AG08395 (cell line): ENCODE data around the gene OSBP.
"Not testable (repeated sequence)": the region's sequence is repeated elsewhere in the genome, so short reads cannot be mapped to it uniquely, and the experiment has no call there.

ENCODE experiments used
- DNase-seq: peaks from one replicate; pipeline ENCODE4 v3.0.0; 2012; ENCODE audit warnings: mixed read lengths, low spot score

The OSBP gene, protein sequence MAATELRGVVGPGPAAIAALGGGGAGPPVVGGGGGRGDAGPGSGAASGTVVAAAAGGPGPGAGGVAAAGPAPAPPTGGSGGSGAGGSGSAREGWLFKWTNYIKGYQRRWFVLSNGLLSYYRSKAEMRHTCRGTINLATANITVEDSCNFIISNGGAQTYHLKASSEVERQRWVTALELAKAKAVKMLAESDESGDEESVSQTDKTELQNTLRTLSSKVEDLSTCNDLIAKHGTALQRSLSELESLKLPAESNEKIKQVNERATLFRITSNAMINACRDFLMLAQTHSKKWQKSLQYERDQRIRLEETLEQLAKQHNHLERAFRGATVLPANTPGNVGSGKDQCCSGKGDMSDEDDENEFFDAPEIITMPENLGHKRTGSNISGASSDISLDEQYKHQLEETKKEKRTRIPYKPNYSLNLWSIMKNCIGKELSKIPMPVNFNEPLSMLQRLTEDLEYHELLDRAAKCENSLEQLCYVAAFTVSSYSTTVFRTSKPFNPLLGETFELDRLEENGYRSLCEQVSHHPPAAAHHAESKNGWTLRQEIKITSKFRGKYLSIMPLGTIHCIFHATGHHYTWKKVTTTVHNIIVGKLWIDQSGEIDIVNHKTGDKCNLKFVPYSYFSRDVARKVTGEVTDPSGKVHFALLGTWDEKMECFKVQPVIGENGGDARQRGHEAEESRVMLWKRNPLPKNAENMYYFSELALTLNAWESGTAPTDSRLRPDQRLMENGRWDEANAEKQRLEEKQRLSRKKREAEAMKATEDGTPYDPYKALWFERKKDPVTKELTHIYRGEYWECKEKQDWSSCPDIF

DNA sequence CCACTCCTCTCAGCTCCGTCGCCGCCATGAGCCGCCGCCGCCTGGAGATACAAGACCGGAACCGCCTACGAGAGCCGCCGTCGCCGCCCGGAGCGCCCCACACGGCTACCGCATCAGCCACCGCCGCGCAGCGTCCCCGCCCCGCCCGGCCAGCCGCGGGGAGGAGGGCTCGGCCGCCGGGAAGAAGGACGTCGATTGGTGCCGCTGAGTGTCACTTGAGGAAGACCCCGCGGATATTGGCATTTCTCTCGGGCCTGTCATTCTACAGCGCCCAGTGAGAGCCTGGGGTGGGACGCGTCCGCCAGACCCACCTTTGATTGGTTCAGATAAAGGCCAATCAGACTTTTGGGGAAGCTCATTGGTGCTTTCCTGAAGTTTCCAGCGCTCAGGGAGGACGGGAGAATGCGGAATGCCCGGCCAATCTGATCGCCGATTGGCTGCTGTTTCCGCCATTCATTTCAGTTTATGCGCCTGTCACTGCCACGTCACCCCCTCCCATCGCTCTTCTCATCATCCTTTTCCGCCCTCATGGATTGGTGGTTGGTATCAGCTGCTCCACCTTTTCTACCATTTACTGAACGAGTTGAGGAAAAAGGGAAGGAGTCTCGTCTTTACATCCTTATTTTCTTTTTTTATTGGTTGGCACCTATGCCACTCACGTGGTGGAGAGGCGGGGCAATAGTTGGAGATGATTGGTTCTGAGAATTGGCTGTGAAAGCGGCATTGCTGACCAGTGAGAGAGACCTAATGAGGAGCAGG is at the start of gene OSBP:
Gene OSBP, minus strand, starts transcription at position 138 of the 759 bp plus-strand sequence. Its CDS starts 110 bp downstream, at position 28.
- DNase-seq: peak; percentile 100

DNA sequence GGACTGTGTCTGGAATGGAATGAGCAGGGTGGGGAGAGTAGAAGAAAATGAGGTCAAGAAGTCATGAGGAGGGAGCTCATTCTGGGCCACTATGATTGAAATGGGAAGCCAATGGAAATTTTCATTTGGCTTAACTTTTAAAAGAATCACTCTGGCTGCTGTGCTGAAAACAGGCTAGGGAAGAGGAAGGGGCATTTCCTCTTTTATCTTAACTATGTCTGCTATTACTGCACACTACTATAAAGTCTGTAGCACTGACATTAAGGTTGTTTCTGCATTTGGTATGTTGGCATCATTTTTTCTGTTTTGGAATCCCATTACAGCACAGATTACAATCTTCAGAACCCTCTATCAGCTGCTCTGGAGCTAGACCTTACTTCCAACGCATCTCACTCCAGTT is 45.0 kb upstream of the OSBP start:
- no peak for DNase-seq

DNA sequence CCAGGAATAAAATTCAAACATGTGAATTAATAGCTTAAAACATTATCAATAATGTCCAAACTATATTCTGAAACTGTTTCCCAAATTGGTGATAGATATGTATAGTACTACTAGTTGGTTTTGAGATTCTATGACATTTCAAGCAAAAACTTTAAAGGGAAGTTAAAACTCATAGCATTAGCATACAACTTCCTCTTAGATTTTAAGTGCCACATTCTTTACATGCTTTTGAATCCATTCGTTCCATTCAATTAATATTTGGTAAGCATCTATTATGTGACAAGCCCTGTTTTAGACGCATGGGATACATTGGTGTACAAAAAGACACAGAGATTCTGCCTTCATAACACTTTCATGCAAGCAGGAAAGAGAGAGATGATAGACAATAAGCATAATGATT is 44.4 kb upstream of the OSBP start:
- DNase-seq: no peak

DNA sequence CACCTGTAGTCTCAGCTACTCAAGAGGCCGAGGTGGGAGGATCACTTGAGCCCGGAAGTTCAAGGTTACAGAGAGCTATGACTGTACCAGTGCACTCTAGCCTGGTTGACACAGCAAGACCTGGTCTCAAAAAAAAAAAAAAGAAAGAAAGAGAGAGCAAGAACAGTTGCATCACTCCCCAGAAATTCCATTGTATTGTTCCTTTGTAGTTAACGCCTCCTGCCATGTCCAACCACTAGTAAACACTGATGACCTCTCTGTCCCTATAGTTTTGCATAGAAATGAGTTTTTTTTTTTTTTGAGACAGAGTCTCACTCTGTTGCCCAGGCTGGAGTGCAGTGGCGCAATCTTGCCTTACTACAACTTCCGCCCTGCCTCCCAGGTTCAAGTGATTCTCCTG is 42.5 kb upstream of the OSBP start:
- no peak for DNase-seq

DNA sequence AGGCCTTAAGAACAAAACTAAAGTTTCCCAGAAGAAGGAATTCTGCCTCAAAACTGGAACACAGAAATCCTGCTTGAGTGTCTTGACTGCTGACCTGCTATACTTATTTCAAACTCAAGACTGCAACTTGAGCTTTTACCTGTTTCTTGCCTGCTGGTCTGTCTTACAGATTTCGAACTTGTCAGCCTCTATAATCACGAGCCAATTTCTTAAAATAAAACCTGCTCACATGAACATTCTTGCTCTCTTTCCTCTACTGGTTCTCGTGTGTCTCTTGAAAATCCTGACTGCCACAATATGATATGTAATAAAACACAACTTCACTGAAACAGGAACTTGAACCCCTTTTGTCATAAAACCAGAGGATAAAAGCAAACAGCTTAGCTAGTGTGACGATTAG is 39.3 kb upstream of the OSBP start:
- DNase-seq: no peak

DNA sequence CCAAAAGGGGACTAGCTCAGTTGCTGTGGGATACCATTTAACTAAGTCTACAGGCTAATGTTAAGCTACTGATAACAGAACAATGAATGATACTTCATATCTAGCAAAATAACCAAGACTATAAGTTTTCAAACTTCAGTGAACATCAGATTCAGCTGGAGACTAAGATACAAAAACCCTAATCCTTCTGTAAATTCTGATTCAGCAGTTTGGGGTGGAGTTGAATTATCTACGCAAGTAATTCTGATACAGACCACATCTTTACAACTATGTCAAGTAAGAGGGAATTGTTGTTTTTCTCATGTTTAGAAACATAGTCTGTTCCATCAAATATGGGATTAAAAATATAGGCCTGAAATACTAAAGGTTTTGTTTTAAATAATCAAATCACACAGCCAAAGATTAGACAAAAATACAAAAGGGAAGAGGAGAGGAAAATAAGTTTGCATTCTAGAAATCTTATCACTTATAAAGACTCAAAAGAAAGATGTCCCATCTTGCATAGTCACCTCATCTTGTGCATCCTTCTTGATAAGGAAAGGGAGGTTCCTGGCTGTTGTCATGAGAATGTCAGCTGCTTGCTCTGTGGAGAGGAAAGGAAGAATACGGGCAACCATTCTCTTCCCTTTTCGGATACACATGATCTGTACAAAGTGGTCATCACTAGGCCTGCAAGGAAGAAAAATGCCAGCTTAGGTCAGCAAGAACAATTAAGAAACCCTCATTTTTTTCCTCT is 31.8 kb upstream of the OSBP start:
- no peak for DNase-seq

DNA sequence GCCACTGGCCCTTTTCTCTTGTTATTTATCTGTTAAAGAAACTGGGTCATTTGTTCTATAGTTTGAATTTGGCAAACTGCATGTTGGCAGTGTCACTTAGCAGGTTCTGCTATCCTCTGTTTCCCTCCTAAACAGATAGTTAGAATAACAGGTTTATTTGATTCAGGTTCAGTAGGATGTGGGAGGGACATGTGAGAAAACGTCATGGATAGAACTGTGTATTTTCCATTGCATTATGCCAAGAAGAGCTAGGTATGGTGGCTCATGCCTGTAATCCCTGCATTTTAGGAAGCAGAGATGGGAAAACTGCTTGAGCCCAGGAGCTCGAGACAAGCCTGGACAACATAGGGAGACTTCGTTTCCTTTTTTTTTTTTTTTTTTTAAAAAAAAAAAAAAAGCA is 29.0 kb upstream of the OSBP start:
- no peak for DNase-seq

DNA sequence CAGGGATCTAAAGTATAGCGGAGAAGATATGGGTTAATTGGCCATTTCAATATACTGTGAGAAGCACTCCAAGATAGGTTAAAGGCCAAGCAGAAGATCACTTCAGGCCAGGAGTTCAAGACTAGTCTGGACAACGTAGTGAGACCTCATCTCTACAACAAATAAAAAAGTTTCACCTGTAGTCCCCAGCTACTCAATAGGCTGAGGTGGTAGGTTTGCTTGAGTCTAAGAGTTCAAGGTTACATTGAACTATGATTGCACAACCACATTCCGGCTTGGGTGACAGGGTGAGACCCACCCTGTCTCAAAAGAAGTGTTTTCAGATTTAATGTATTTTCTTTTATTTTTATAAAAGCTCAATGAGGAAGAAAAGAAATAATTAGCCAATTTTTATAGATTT is 27.8 kb upstream of the OSBP start:
- DNase-seq: no peak

DNA sequence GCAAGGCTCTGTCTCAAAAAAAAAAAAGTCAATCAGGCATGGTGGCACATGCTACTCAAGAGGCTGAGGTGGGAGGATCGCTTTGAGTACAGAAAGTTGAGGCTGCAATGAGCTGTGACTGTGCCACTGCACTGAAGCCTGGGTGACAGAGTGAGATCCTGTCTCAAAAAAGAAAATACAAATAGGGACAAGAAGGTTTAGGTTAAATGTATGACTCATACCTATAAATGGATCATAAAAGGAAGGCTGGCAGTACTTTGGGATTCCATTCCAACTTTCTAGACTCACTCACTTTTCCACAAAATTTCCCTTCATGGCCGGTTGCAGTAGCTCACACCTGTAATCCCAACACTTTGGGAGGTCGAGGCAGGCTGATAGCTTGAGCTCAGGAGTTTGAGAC is 25.6 kb upstream of the OSBP start:
- DNase-seq: peak; percentile 7

DNA sequence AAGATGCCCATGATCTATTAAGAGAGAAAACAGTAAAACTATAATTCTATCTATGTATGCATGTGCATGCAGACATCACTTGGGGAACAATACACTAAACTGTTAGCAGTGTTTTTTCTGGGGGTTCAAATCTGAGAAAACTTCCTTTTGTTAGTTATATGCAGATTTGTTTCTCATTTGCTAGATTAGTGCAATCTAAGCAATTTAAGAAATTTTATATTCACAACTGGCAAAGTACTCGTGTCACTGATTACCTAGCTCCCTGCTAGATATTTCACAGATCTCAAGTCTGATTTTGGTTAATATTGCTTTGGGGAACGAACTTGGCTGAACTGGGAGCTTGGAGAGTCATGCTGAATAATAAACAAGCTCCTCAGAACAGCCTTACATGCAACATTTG is 14.9 kb upstream of the OSBP start:
- DNase-seq: no peak

DNA sequence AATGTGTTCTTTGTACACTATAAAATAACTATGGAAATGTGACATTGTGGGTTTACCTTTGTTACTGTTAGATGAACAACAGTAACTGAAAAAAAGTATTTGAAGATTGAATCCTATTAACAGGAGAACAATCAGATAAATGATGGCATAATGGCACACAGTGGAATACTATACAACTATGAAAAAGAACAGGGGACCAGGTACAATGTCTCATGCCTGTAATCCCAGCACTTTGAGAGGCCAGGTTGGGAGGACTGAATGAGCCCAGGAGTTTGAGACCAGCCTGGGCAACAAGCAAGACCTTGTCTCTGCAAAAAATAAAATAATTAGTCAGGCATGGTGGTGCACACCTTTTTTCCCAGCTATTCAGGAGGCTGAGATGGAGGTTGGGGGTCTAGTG is 14.4 kb upstream of the OSBP start:
- DNase-seq: no peak

DNA sequence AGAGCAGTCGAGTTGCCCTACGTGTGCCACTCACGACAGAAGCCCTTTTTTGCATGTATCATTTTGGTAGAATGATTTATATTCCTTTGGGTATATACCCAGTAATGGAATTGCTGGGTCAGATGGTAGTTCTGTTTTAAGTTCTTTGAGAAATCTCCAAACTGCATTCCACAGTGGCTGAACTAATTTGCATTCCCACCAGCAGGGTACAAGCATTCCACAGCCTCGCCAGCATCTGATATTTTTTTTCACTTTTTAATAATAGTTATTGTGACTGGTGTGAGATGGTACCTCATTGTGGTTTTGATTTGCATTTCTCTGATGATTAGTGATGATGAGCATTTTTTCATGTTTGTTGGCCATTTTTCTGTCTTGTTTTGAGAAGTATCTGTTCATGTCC is 11.4 kb upstream of the OSBP start:
- not testable (repeated sequence) for DNase-seq

DNA sequence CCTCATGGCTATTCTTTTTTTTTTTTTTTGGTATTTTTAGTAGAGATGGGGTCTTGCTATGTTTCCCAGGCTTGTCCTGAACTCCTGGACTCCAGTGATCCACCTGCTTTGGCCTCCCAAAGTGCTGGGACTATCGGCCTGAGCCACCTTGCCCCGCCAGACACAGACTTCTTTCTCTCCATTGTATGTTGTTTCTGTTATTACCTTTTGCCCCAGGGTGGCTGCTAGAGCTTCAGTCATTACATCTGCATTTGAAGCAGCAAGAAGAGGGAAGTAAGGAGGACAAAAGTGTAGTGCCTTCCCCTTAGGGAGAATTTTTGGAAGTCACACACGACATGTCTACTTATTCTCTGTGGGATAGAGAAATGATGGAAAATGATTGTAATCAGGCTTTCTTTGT is 10.1 kb upstream of the OSBP start:
- DNase-seq: no peak

DNA sequence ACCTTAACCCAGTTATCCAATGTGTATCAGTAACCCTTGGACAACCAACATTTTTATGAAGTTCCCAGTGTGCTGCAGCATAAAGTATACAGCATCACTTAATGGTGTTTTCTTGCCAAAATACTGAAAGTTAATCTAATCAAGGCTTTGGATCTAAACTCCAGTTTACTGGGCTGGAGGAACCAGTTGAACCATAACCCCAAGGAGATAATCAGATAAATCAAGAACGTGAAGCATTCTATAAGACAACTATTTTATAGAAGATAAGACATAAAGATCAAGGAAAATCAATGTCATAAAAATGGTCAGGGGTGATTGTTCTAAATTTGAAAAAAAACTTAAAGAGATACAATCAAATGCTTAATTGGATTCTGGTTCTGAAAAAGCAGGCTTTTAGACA is 2.3 kb upstream of the OSBP start:
- no peak for DNase-seq

DNA sequence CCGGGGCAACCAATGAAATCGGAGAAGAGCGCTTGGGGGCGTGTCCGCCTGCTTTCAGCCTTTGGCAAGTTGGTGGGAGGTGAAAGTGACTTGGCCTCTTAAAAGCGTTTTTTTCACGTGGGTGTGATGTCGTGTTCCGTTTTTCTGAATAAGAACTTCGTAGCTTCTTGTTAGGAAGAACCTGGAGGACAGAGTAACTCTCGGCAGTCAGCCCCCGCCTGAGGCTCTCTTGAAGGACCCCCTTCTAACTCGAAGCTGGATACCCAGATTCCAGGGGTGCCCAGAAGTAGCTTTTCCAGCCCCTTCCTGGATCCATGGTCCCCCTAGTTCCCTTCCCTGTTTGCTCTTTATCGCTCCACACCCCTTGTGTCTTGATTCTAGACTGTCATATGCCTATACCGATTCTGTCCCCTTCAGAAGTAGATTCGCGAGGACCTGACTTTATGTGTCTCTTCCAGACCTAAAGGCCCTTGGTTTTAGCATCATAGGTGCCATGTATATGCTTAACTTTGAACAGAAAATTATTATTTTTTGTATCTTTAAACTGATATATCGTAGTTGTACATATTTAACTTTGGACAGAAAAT is 915 bp upstream of the OSBP start:
- DNase-seq: no peak

DNA sequence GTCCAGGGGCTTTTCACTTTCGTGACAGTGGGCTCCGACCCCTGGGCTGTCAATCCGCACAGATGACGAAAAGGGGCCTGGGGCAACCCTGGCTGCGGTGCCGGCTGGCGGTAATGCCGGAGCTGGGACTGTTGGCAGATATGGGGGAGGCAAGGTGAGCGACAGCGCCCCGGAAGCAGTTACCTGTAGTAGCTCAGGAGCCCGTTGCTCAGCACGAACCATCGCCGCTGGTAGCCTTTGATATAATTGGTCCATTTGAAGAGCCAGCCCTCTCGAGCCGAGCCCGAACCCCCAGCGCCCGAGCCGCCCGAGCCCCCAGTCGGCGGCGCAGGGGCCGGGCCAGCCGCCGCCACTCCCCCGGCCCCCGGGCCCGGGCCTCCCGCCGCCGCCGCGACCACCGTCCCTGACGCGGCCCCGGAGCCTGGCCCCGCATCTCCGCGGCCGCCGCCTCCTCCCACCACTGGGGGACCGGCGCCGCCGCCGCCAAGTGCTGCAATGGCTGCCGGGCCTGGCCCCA is 396 bp downstream of the OSBP start:
- DNase-seq: no peak

DNA sequence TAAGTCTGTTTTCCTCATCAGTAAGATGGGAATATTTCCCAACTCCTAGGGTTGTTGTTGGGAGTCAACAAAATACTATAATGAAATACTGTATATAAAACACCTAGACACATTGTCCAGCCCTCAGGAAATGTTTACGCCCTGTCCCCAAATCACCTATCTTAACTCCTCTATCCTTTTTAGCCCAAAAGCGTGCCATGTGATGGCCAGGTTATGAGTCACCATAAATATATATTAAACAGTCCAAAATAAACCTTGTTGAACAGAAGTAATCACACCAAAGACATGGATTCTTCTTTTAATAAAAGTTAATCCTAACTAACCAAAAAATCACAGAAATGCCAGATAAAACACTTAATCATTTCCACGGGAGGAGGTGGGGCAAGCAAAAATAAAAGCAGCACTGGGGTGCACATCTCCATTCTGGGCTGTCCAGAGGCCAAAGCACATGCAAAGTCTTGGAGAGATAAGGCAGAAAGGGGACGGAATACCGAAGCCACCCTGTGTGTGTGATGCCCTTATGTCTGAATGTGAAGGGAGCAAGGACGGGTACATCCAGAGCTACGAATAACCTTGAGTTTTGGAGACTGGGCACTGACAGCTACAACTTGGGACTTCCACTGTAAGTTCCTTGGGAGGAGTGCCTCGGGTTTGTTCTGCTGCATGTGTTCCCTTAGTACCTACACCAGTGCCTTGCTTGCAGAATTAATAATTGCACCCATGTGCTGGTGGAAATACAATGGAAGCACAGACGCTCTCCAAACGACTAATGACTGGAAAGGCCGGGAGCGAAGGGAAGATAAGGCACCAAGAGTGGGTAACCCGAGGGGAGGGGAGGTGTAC is 1.1 kb downstream of the OSBP start:
- DNase-seq: no peak

DNA sequence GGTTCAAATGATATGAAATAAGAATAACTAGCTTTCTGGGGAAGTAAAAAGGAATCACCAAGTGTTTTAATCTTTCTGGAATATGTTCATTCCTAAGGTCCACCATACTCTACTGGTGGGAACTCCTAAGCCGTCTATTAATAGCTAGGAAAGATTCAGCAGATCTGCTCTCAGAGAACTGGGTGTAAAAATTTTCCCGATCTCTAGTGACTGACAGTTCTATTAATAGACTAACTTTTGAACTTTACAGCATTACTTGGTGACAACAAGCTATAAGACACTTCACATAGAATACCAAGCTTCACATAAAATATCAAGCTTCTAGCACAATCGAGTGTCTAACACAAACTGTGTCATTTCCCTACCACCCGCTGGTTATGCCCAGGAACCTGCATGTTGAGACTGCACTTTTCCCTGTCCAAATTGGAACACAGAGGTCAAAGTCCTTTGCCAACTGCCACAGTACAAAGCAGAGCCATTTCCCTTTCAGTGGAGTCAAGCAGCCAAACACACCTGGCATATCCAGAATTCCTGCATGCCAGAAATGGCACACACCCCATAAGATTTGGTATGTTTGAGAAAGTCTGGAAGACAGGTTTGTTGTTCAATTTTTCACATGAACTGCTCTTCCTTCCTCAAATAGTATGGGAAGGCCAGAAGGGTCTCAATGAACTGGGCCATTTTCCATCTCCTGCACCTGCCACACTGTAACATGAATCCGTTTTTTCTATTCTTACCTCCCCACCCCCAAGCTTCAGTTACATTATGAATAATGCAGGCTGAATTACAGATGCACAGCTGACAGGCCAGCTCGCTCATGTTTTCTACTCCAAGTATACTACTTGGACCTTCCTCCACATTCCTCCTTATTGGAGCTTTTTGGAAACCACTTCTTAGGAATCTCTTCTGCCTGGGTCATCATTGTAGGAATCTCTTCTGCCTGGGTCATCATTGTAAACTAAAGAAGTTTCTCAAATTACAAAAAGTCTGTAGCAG is 3.7 kb downstream of the OSBP start:
- peak; percentile 7 for DNase-seq

DNA sequence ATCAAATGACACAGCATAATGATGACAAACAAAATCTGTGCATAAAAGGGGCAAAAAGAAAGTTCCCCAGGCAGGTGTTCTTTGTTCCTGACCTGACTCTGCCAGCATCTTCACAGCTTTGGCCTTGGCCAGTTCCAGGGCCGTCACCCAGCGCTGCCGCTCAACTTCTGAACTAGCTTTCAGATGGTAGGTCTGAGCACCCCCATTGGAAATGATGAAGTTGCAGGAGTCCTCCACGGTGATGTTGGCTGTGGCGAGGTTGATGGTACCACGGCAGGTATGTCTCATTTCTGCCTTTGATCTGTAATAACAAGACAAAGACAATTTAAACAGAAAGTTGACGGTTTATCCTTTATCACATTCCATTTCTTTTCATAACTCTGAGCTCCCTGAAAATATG is 5.3 kb downstream of the OSBP start:
- no peak for DNase-seq
